ENCODE measurements around the gene FREY1. TPM values are rescaled to one million over a fixed set of nuclear protein-coding genes. Genes with fewer than 3 reads are reported as not detected.

The FREY1 gene
- total and polyA plus RNA-seq, 2 of the 4 experiments (the other 2 are of a cell fraction), result 0.21 TPM; not detected in 1

DNA sequence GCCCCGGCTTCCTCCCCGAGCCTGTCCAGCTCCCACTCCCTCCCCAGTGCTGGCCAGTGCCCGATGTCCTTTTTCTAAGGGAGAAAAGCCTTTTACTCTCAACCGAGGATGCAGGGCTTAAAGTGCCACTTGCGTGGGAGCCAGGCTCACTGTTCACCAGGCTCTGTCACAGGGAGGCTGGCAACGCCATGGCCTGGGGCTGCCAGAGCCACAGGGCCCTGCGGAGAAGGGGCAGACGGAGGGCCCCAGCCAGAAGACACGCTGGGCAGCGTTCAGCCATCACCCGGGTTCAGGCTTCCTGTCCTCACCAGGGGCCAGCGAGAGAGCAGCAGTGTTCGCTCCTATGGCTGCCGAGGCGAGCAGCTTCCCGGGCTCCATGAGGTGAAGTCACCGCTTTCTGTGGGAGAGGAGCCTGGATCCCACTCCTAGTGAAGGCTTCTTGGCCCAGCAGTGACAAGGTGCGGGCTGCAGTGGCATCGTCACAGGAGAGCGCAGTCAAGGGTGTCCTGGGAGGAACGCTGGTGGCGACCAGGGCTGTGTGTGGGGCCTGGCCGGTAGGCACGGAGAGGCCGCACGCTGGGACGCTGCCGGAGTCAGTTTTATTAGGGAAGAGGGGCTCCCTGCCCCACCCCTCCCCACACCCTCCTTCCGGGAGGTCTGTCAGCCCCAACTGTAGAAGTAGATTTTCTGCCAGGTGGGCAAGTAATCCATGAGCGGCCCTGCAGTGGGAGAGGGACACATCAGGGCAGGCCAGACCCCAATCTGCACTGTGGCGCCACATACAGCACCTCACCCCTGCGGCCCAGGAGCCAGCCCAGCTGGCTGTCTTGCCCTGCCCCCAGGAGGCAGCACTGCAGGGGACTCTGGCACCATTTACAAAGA, 2.8 kb upstream of the FREY1 start:
- POLR2A ChIA-PET (ENCODE audit: unreplicated experiment), result no interaction called here

More for the DNA sequence above, 2.8 kb upstream of the FREY1 start:
- ATAC-seq (ENCODE audit: low read depth) (no peak), DNase-seq (no peak)
- Histone ChIP-seq H3K27me3 (ENCODE audit: control insufficient read depth, insufficient read depth, low read length) (no peaks in the 10 kb centered on the region), H4K91ac (ENCODE audit: insufficient read depth, low read depth, low read length) (no peak overlapping the region), H2BK5ac (ENCODE audit: low read depth, low read length, poor library complexity, severe bottlenecking) (no peak overlapping the region), H3K9me3 (ENCODE audit: control insufficient read depth, insufficient read depth, low read length) (no peaks in the 10 kb centered on the region), H3K4me2 (ENCODE audit: low read depth, low read length) (no peak overlapping the region), H3K18ac (ENCODE audit: low read depth, low read length) (no peak overlapping the region), H3K9ac (ENCODE audit: low read depth, low read length) (no peak overlapping the region), H3K14ac (replicated peaks; ENCODE audit: low read depth, low read length) (no peak overlapping the region), H3K79me1 (ENCODE audit: low read depth in 1 of 2, low read length in 2 of 2) (peaks cover 0 to 5% of the 10 kb centered on the region in 2 experiments; a peak in 2 of 4 replicates), H2BK15ac (ENCODE audit: low read depth, low read length) (no peak overlapping the region), H4K20me1 (ENCODE audit: insufficient read depth, low read length) (0 out of 2 replicates have a peak, but pooled peaks cover 4% of the 10 kb centered on the region), H3K36me3 (ENCODE audit: control insufficient read depth, insufficient read depth, low read length) (peaks cover 26% of the 10 kb centered on the region), H3K56ac (ENCODE audit: extremely low read depth, insufficient read depth, low read length) (no peak overlapping the region), H2AK9ac (replicated peaks; ENCODE audit: low read depth, low read length, poor library complexity) (no peak overlapping the region), H3K27ac (ENCODE audit: insufficient read depth, low read length) (no peak overlapping the region), H2AFZ (replicated peaks; ENCODE audit: low read length, poor library complexity) (no peak overlapping the region), H2BK120ac (ENCODE audit: low read depth, low read length) (no peak overlapping the region), H3K4me1 (ENCODE audit: control insufficient read depth, insufficient read depth, low read length) (no peaks in the 10 kb centered on the region), H3K4ac (ENCODE audit: low read depth, low read length) (no peak overlapping the region), H4K5ac (ENCODE audit: low read depth, low read length) (no peak overlapping the region), H3K9me1 (ENCODE audit: insufficient read depth, low read length) (no peaks in the 10 kb centered on the region), H2AK5ac (ENCODE audit: low read depth, low read length) (no peak overlapping the region), H2BK20ac (ENCODE audit: low read depth, low read length) (no peak overlapping the region), H3K23ac (ENCODE audit: low read depth, low read length) (no peak overlapping the region), H3K4me3 (ENCODE audit: insufficient read depth, low read depth, low read length) (no peak overlapping the region), H4K8ac (ENCODE audit: low read depth in 2 of 2, low read length in 2 of 2) (no peak overlapping the region)
- dilution Hi-C loops (cut with HindIII; ENCODE audit: low sequenced_read_pairs, unreplicated experiment), result no loop called here
- in situ Hi-C loops (cut with MboI; ENCODE audit: low sequenced_read_pairs), result no loop called here
- no TSS peak for BruUV-seq (replicated peaks)
- CTCF ChIA-PET, result no interaction called here
- intact Hi-C loops (cut with micrococcal nuclease), result no loop called here
- TF ChIP-seq, protein P1, sequence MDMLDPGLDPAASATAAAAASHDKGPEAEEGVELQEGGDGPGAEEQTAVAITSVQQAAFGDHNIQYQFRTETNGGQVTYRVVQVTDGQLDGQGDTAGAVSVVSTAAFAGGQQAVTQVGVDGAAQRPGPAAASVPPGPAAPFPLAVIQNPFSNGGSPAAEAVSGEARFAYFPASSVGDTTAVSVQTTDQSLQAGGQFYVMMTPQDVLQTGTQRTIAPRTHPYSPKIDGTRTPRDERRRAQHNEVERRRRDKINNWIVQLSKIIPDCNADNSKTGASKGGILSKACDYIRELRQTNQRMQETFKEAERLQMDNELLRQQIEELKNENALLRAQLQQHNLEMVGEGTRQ (IDR thresholded peaks at IDR 0.05; ENCODE audit: low read depth, low read length), result no peak
- TF ChIP-seq, protein P2, sequence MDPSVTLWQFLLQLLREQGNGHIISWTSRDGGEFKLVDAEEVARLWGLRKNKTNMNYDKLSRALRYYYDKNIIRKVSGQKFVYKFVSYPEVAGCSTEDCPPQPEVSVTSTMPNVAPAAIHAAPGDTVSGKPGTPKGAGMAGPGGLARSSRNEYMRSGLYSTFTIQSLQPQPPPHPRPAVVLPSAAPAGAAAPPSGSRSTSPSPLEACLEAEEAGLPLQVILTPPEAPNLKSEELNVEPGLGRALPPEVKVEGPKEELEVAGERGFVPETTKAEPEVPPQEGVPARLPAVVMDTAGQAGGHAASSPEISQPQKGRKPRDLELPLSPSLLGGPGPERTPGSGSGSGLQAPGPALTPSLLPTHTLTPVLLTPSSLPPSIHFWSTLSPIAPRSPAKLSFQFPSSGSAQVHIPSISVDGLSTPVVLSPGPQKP (IDR thresholded peaks at IDR 0.05; ENCODE audit: borderline replicate concordance, low read depth, low read length), result no peak
- TF ChIP-seq RAD21 (IDR thresholded peaks at IDR 0.05; ENCODE audit: low read length) (no peak), MXI1 (IDR thresholded peaks at IDR 0.05; ENCODE audit: borderline replicate concordance, low read depth, low read length) (no peak), SMC3 (IDR thresholded peaks at IDR 0.05; ENCODE audit: low read depth, low read length) (no peak), MAFK (IDR thresholded peaks at IDR 0.05; ENCODE audit: low read depth, low read length) (no peak)
- 78% methylated on average over 9 of the region's 32 CpGs; no CpG with 5 or more reads in 1 of the 2 experiments for WGBS, 2 experiments (ENCODE audit: extremely low coverage in 2 of 2, insufficient read length in 1 of 2)
